Brain microvascular endothelial cell (primary cell): ENCODE data around the gene BCAR1.

Source experiments
- DNase-seq: peaks from one replicate; pipeline ENCODE4 v3.0.0-alpha.2; 2020
- H3K27ac ChIP-seq: fragments of 250-450 bp; sonication (Bioruptor Pico); 2 replicates; pipeline ENCODE4 v1.5.1; 2020; ENCODE audit warnings: mild to moderate bottlenecking, moderate library complexity
- H3K27me3 ChIP-seq: fragments of 250-450 bp; sonication (Bioruptor Pico); replicated peaks from 2 replicates; pipeline ENCODE4 v1.5.1; 2020; ENCODE audit warnings: mild to moderate bottlenecking
- H3K36me3 ChIP-seq: fragments of 250-450 bp; sonication (Bioruptor Pico); replicated peaks from 2 replicates; pipeline ENCODE4 v1.5.1; 2020; ENCODE audit warnings: mild to moderate bottlenecking
- H3K4me3 ChIP-seq: 2 replicates; pipeline ENCODE4 v1.5.1; 2011; ENCODE audit warnings: low read depth, mild to moderate bottlenecking, control low read depth, low read length, moderate library complexity
- in situ Hi-C: cut with HindIII; loops from 2 replicates; pipeline ENCODE4 v1.10.0; 2017; ENCODE audit warnings: low sequenced_read_pairs, low pct_ligation_motif_present
- TF ChIP-seq, protein P1 (sequence below): IDR thresholded peaks from 2 replicates; pipeline ENCODE4 v1.5.1; 2011; ENCODE audit warnings: low read depth, mild to moderate bottlenecking, moderate library complexity, low read length, control low read depth, inconsistent platforms; ENCODE audit errors: missing control alignments

BCAR1 gene

DNA sequence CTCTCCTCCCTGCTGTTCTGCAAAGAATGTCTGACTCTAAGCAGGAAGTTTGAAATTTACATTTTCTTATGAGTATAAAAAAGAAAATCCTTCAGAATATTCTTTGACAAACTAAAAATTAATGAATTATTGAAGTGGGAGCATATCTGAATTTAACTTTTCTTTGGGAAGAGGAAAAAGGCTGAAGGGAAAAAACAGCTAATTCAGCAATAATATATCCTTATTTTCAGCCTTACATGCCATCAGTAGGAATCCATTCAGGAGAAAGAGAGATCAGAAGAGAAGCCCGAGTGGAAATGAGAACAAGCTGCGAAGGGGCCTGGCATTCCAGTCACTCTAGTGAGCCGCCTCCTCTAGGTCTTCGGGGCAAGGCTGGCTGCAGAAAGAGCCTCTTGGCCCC, 41.7 kb upstream of the BCAR1 start:
- H3K36me3 ChIP-seq = peaks cover 10% of the 10 kb centered on the region
- in situ Hi-C loops = no loop called here
- no peak overlapping the region for H3K4me3 ChIP-seq
- TF ChIP-seq, protein P1, sequence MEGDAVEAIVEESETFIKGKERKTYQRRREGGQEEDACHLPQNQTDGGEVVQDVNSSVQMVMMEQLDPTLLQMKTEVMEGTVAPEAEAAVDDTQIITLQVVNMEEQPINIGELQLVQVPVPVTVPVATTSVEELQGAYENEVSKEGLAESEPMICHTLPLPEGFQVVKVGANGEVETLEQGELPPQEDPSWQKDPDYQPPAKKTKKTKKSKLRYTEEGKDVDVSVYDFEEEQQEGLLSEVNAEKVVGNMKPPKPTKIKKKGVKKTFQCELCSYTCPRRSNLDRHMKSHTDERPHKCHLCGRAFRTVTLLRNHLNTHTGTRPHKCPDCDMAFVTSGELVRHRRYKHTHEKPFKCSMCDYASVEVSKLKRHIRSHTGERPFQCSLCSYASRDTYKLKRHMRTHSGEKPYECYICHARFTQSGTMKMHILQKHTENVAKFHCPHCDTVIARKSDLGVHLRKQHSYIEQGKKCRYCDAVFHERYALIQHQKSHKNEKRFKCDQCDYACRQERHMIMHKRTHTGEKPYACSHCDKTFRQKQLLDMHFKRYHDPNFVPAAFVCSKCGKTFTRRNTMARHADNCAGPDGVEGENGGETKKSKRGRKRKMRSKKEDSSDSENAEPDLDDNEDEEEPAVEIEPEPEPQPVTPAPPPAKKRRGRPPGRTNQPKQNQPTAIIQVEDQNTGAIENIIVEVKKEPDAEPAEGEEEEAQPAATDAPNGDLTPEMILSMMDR = no peak
- H3K27ac ChIP-seq = no peak overlapping the region
- no peaks in the 10 kb centered on the region for H3K27me3 ChIP-seq
- DNase-seq = no peak

GRCh38 chr16:75292691-75293090, 41.3 kb upstream of the BCAR1 start:
- Histone ChIP-seq H3K36me3 (peaks cover 10% of the 10 kb centered on the region), H3K27ac (no peak overlapping the region), H3K4me3 (no peak overlapping the region), H3K27me3 (no peaks in the 10 kb centered on the region)
- no peak for DNase-seq
- TF ChIP-seq, protein P1 = no peak
- in situ Hi-C loops = no loop called here

DNA sequence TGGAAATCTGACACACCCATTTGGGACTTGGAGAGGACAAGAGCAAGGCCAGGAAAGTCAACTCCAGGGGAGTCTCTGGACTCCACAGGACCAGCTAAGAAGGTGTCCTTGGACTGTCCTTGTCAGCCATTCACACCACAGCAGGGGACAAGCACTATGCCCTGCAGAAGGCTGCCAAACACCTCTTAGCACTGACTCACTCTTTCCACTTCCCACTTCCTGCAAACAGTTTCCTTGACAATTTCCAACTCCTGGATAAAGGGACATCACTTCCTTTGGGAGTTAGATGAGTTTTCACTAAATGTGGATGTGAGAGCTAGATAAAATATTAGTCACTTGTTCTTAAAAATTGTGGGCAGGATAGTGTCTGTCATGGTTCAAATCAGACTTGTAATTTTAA, 37.8 kb upstream of the BCAR1 start:
- no peak overlapping the region for H3K27ac ChIP-seq
- peaks cover 10% of the 10 kb centered on the region for H3K36me3 ChIP-seq
- no peak for DNase-seq
- no peaks in the 10 kb centered on the region for H3K27me3 ChIP-seq
- TF ChIP-seq, protein P1 = no peak
- in situ Hi-C loops = no loop called here
- no peak overlapping the region for H3K4me3 ChIP-seq

GRCh38 chr16:75288596-75289120, 37.2 kb upstream of the BCAR1 start:
- peaks cover 10% of the 10 kb centered on the region for H3K36me3 ChIP-seq

GRCh38 chr16:75288181-75288580, 36.8 kb upstream of the BCAR1 start:
- no peak for DNase-seq
- Histone ChIP-seq H3K36me3 (peaks cover 7% of the 10 kb centered on the region), H3K27ac (no peak overlapping the region), H3K27me3 (no peaks in the 10 kb centered on the region), H3K4me3 (no peak overlapping the region)
- in situ Hi-C loops = no loop called here
- TF ChIP-seq, protein P1 = no peak

More at GRCh38 chr16:75288596-75289120, 37.2 kb upstream of the BCAR1 start:
- no peak for DNase-seq
- in situ Hi-C loops = no loop called here
- Histone ChIP-seq H3K27ac (no peak overlapping the region), H3K4me3 (no peak overlapping the region), H3K27me3 (no peaks in the 10 kb centered on the region)
- TF ChIP-seq, protein P1 = no peak

- Histone ChIP-seq H3K4me3 (no peak overlapping the region), H3K27me3 (no peaks in the 10 kb centered on the region), H3K27ac (no peak overlapping the region), H3K36me3 (peaks cover 5% of the 10 kb centered on the region)
- TF ChIP-seq, protein P1 = no peak
- no peak for DNase-seq
- in situ Hi-C loops = no loop called here
These were observed 36.3 kb upstream of the BCAR1 start for GRCh38 chr16:75287708-75288107.
